Stimulated activated CD4-positive, alpha-beta T cell treated with anti-CD3 and anti-CD28 coated beads, Interleukin-1b, Interleukin-23, amount 100 ng/mL, for 24 hours (primary cell): Measurements from ENCODE around the gene CYB5R3.
A peak's percentile ranks its signal among the peaks of the same experiment; 100 is the strongest.

Experiments used
- DNase-seq, 4 experiments: peaks; one replicate each; pipeline ENCODE4 v3.0.0-alpha.2; 2020; ENCODE audit warnings: low read depth in 4 of 4, low spot score in 1 of 4

Gene CYB5R3

GRCh38 chr22:42649246-42650099 lies at the start of gene CYB5R3:
TSS of gene CYB5R3 (minus strand) at chr22:42649392. CDS start at chr22:42649315, 77 bp downstream.
- DNase-seq, result peak; percentile 51 to 79 (median 68)

GRCh38 chr22:42697542-42698013 lies 48.4 kb upstream of the CYB5R3 start:
- DNase-seq, result no peak

- DNase-seq, result no peak
Measured at GRCh38 chr22:42696331-42696967, 47.3 kb upstream of the CYB5R3 start.

- DNase-seq, result no peak
Measured at GRCh38 chr22:42695294-42695693, 46.1 kb upstream of the CYB5R3 start.

GRCh38 chr22:42693763-42694683 lies 44.8 kb upstream of the CYB5R3 start:
- DNase-seq, result no peak

GRCh38 chr22:42693055-42693762 lies 44.0 kb upstream of the CYB5R3 start:
- DNase-seq, result no peak

- DNase-seq, result no peak
Measured at GRCh38 chr22:42692239-42693054, 43.3 kb upstream of the CYB5R3 start.

GRCh38 chr22:42691440-42691839 lies 42.2 kb upstream of the CYB5R3 start:
- no peak for DNase-seq

GRCh38 chr22:42688241-42689211 lies 39.3 kb upstream of the CYB5R3 start:
- DNase-seq, result no peak

GRCh38 chr22:42686756-42687491 lies 37.7 kb upstream of the CYB5R3 start:
- no peak for DNase-seq

- DNase-seq, result no peak
Measured at GRCh38 chr22:42685941-42686653, 36.9 kb upstream of the CYB5R3 start.

- no peak for DNase-seq
Measured at GRCh38 chr22:42684462-42685195, 35.4 kb upstream of the CYB5R3 start.

- no peak for DNase-seq
Measured at GRCh38 chr22:42683578-42684283, 34.5 kb upstream of the CYB5R3 start.

- DNase-seq, result no peak
Measured at GRCh38 chr22:42682113-42682851, 33.1 kb upstream of the CYB5R3 start.

- no peak for DNase-seq
Measured at GRCh38 chr22:42680648-42681047, 31.5 kb upstream of the CYB5R3 start.
